Upper lobe of right lung (tissue), 1 donor: ENCODE measurements around the gene CERS3. TPM values are rescaled to one million over a fixed set of nuclear protein-coding genes. Genes with fewer than 3 reads are reported as not detected.

ENCODE experiments used
- ATAC-seq: fragments of 200-7000 bp; cut with Tn5 transposase; one replicate; pipeline ENCODE4 v1.9.1; 2020; ENCODE audit warnings: mild to moderate bottlenecking, moderate library complexity
- DNase-seq: peaks from one replicate; pipeline ENCODE4 v3.0.0-alpha.2; 2020
- H3K27ac ChIP-seq: fragments of 200-600 bp; one replicate; pipeline ENCODE4 v1.8.0; 2022
- H3K27me3 ChIP-seq: fragments of 200-600 bp; one replicate; pipeline ENCODE4 v1.8.0; 2022; ENCODE audit warnings: mild to moderate bottlenecking
- H3K36me3 ChIP-seq: fragments of 200-600 bp; one replicate; pipeline ENCODE4 v1.8.0; 2022
- H3K4me1 ChIP-seq: fragments of 200-600 bp; one replicate; pipeline ENCODE4 v1.8.0; 2022
- H3K4me3 ChIP-seq: fragments of 200-600 bp; one replicate; pipeline ENCODE4 v1.8.0; 2022; ENCODE audit warnings: mild to moderate bottlenecking
- H3K9me3 ChIP-seq: fragments of 200-600 bp; one replicate; pipeline ENCODE4 v1.8.0; 2022
- intact Hi-C: fragments of 100-400 bp; cut with DNase I; formaldehyde crosslinking; loops from one replicate; pipeline ENCODE4 v1.11.0; 2022
- total RNA-seq: library from RNA; stranded (reverse); fragmentation: NEBNext Ultra II Directional; extraction: Animal tissue kit (Norgen Biotek cat#: 25700); gene quantifications from one replicate; pipeline ENCODE4 v1.2.1, GENCODE V29; 2021
- TF ChIP-seq, protein P1 (sequence below): fragments of 200-600 bp; IDR thresholded peaks from one replicate; pipeline ENCODE4 v1.8.0; 2022; ENCODE audit warnings: antibody characterized with exemption
- donor health status: DM: no; HTN: yes; CAD: no; lungs with severe emphysema.

CERS3 gene
- total RNA-seq, 1 donor from 2014 or later: not detected

DNA sequence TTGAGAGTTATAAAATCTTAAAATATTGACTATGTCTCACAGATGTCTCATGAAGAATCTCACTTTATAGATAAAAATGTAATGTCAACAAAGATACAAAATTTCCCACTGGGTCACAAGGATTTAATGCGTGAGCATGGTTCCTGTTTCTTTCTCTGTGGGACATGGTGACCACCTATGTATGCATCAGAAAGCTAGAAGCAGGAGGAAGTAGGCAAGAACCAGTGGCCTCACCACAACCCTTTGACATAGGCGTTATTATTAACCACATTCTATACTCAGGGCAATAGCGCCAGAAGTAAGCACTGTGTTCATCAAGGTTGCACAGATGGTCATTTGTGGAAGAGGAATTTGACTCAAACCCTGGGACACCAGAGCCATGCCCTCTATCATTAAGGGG, 175.3 kb downstream of the CERS3 start:
- DNase-seq: no peak
- TF ChIP-seq, protein P1, sequence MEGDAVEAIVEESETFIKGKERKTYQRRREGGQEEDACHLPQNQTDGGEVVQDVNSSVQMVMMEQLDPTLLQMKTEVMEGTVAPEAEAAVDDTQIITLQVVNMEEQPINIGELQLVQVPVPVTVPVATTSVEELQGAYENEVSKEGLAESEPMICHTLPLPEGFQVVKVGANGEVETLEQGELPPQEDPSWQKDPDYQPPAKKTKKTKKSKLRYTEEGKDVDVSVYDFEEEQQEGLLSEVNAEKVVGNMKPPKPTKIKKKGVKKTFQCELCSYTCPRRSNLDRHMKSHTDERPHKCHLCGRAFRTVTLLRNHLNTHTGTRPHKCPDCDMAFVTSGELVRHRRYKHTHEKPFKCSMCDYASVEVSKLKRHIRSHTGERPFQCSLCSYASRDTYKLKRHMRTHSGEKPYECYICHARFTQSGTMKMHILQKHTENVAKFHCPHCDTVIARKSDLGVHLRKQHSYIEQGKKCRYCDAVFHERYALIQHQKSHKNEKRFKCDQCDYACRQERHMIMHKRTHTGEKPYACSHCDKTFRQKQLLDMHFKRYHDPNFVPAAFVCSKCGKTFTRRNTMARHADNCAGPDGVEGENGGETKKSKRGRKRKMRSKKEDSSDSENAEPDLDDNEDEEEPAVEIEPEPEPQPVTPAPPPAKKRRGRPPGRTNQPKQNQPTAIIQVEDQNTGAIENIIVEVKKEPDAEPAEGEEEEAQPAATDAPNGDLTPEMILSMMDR: no peak

DNA sequence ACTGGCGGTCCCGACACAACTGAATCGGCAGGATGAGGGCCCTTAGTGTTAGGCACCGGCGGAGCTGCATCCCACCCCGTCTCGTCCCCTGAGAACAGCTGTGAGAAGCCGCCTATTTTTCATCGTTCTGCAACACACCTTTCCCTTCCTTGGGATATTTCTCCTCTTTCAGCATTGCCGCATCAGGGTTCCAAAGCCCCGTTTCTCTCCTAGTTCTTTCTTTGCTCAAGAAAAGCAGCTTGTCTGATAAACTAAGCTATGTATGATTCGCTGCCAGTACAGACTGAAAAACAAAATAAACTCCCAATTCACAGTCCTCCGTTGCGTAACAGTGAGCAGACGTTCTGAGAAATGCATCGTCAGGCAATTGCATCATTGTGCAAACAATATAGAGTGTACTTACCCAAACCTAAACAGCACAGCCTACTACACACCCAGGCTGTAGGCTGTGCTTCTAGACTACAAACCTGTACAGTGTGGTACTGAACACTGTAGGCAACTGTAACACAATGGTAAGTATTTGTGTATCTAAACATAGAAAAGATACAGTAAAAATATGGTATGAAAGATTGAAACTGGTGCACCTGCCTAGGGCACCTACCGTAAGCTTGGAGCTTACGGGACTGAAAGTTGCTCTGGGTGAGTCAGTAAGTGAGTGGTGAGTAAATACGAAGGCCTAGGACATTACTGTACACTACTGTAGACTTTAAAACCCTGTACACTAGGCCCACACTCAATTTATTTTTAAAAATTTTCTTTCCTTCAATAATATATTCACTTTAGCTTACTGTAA, 178.1 kb downstream of the CERS3 start:
- DNase-seq (no peak), ATAC-seq (peak; percentile 78)
- peaks cover 5% of the 10 kb centered on the region for H3K27me3 ChIP-seq
- TF ChIP-seq, protein P1: no peak
- peaks cover 5% of the 10 kb centered on the region for H3K4me1 ChIP-seq
- intact Hi-C loops: no loop called here
- no peaks in the 10 kb centered on the region for H3K9me3 ChIP-seq
- H3K4me3 ChIP-seq: peak overlapping the region; percentile 85
- no peaks in the 10 kb centered on the region for H3K36me3 ChIP-seq
- peak overlapping the region; percentile 98 for H3K27ac ChIP-seq

More for the DNA sequence above, 175.3 kb downstream of the CERS3 start:
- Histone ChIP-seq H3K36me3 (no peaks in the 10 kb centered on the region), H3K27me3 (peaks cover 5% of the 10 kb centered on the region), H3K4me1 (peaks cover 5% of the 10 kb centered on the region), H3K4me3 (no peak overlapping the region), H3K27ac (no peak overlapping the region), H3K9me3 (no peaks in the 10 kb centered on the region)
- intact Hi-C loops: no loop called here
- ATAC-seq: no peak

Other genes with a start within 250 kb of the CERS3 start
- gene ADAMTS17, start 187.0 kb downstream of the CERS3 start, total RNA-seq: 6.2 TPM
- gene LINS1, start 73.2 kb upstream of the CERS3 start, total RNA-seq: 18.6 TPM
- 13.1 TPM for gene ASB7, start 73.6 kb upstream of the CERS3 start, total RNA-seq